Central memory CD4-positive, alpha-beta T cell (primary cell): ENCODE measurements around the gene CCDC102B.
"Not testable (repeated sequence)": the region's sequence is repeated elsewhere in the genome, so short reads cannot be mapped to it uniquely, and the experiment has no call there.

Experiments
- DNase-seq: peaks from one replicate; pipeline ENCODE4 v3.0.0; 2022

CCDC102B gene

DNA sequence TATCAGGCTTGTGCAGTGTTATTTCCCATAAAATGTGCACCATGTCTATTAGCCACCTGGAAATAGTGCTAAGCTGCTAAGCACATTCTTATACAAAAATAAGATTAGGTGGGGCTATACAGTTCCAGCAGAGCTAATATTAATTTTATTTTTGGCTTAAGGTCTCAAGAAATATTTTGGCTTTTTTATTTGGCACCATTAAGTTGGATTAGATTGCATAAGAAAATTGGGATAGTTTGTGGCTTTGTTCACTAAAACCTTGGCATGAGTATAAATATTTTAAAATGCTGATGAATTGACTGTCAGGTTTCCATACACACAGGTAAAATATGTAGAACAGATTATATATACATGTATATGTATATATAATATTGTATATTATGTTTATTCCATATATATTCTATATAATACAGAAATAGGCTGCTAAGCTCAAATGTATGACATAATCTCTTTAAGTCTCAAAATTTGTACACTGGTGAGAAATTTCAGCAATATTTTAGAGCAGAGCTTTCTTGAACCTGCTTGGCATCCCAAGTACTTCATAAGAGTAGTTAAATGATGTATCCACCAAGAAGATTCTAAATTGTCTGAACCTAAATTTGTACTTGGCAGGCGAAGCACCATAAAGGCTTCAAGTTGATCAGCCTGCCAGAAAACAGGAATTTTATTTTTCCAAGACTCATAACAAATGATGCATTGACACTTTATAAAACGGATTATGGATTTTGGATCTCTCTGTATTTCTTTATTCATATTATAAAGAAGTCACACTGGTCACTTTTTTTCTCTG lies 32.6 kb downstream of the CCDC102B start:
- no peak for DNase-seq

GRCh38 chr18:68833756-68834155 lies 35.9 kb downstream of the CCDC102B start:
- DNase-seq = no peak

GRCh38 chr18:68837665-68838451 lies 40.0 kb downstream of the CCDC102B start:
- no peak for DNase-seq

- no peak for DNase-seq
These were observed 41.8 kb downstream of the CCDC102B start for GRCh38 chr18:68839701-68840100.

- DNase-seq = no peak
These were observed 42.8 kb downstream of the CCDC102B start for GRCh38 chr18:68840554-68841263.

DNA sequence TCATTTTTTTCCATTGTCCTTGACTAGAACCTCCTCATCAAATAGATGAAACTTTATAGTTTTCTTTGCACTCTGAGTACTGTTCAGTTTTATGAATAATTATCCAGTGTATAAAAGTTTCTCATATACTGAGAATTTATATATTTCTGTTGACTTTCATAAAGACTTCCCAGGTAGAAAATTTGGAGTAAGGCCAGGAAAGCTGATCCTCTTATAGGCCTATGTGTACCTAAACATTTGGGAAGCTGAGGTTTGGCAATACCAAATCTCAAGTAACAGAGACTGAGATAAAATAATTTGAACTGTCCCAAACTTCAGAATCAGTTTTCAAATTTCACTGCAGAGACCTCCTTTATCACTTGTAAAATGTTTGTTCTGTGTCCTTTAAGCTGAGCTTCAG lies 43.4 kb downstream of the CCDC102B start:
- no peak for DNase-seq

- no peak for DNase-seq
These were observed 45.1 kb downstream of the CCDC102B start for GRCh38 chr18:68842951-68843350.

- DNase-seq = no peak
These were observed 45.7 kb downstream of the CCDC102B start for GRCh38 chr18:68843473-68844089.

- DNase-seq = no peak
These were observed 49.4 kb downstream of the CCDC102B start for GRCh38 chr18:68847219-68847837.

DNA sequence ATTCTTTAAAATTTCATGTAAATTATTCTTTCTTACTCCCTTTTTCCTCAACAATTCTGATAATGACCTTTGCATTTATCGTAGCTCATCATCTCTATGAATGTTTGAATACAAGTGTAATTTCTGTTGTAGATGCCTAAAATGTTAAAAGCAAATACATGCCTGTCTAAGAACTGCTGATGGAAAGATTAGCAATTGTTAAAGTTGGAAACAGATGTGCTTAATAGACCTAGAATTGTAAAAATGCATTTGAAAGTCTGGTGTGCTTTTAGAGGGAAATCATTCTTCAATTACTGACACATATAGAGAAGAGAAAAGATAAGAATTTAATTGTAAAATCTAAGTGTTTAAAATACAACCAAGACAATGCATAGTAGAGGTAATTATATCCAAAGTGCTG lies 50.4 kb downstream of the CCDC102B start:
- no peak for DNase-seq

- DNase-seq = no peak
These were observed 57.0 kb downstream of the CCDC102B start for GRCh38 chr18:68854786-68855391.

DNA sequence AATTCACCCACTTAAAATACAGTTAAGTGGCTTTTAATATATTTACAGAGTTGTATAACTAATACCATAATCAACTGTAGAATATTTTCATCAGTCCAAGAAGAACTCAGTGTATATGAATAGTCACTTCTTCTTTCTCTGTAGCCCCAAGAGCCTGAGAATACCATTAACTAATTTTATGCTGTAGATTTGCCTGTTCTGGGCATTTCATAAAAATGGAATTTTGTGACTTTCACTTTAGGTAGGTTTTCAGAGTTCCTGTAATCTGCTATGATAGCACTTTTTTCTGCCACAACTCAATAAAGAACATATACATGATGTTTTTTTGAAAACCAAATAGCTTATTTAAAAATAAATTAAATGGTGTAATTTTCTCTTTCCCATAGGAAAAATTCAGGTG lies 57.6 kb downstream of the CCDC102B start:
- no peak for DNase-seq

DNA sequence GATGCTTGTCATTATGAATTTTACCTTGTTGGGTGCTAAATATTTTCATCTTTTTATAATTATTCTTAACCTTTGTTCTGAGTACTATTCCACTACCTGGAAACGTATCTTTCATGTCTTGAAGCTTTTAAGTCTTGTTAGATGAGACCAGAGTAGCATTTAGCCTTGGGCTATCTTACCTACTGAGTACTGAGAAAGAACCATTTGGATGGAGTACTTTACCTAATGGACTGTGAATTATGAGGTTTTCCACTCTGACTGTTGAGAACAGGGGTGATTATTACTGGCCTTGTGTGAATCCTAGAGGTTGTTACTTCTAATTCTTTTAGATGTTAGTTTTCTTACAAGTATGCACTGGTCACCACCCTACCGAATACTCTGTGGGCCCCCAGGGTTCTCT lies 63.5 kb downstream of the CCDC102B start:
- no peak for DNase-seq

- no peak for DNase-seq
These were observed 67.1 kb downstream of the CCDC102B start for GRCh38 chr18:68865021-68865420.

- no peak for DNase-seq
These were observed 67.6 kb downstream of the CCDC102B start for GRCh38 chr18:68865503-68865902.

DNA sequence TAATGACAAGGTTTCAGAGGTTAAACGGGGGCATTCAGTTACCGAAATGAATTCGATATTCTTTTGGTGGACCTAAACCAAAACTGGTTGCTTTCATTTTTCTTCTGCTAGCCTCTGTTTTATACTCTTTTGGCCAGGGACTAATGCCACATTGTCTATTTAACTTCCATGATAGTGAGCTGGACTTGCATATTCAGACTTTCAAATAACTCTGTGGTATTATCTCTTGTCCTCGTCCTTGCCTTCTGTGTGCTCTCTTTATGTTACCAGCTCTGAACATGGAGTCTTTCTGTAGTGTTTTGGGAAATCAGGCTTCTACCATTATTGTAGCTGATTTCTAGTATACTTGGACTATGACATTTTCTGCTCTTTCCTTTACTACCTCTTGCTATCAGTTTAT lies 75.1 kb downstream of the CCDC102B start:
- no peak for DNase-seq

- DNase-seq = no peak
These were observed 76.5 kb downstream of the CCDC102B start for GRCh38 chr18:68874361-68874760.

GRCh38 chr18:68879947-68880346 lies 82.1 kb downstream of the CCDC102B start:
- DNase-seq = not testable (repeated sequence)

DNA sequence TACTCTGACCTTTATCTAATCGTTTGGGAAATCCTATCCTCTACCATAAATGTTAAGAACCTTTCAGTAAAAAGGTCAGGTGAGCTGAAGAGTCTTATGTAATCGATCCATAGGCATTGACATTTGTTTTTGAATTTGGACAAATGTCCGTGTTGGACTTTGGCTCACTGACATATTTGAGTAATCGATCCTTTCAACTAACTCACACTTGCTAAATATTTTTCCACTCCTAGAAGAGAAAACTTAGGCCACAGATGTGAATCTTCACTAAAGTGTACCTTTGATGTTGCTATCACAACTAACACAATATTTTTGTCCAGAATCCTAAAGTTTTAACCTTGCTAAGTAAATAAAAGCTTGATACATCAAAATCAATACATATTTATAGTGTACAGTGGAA lies 89.5 kb downstream of the CCDC102B start:
- no peak for DNase-seq

- DNase-seq = no peak
These were observed 95.5 kb downstream of the CCDC102B start for GRCh38 chr18:68893354-68893753.

DNA sequence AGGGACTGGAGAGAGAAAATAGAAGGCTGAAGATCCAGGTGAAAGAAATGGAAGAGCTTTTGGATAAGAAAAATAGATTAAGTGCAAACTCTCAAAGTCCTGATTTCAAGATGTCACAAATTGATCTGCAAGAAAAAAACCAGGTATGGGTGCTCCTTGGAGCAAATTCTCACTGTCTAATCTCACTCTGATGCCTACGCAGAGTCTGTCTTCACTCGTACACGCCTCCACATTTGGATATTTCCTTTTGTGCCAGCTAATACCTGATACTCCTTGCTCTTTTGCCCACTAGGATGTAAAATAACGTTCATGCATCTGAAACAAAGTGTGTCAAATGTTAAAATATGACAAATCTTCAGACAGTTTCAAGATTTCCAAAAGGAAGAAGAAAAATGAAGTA lies 99.4 kb downstream of the CCDC102B start:
- DNase-seq = no peak

- no peak for DNase-seq
These were observed 111.7 kb downstream of the CCDC102B start for GRCh38 chr18:68909579-68909978.
